ENCODE measurements around the gene PHLDA2. TPM values are rescaled to one million over a fixed set of nuclear protein-coding genes. Genes with fewer than 3 reads are reported as not detected.

The PHLDA2 gene
- total RNA-seq, result 1 to 10 TPM; 1.3 to 2.5 TPM

GRCh38 chr11:2928605-2929530 is at the start of gene PHLDA2:
TSS of gene PHLDA2 (minus strand) at chr11:2929420. CDS start at chr11:2929364, 56 bp downstream.
- peak; percentile 68 for DNase-seq
- Mint-ChIP-seq H3K27me3 (peaks cover 30% of the 10 kb centered on the region), H3K9me3 (no peaks in the 10 kb centered on the region), H3K27ac (peak within 1 kb of the TSS; percentile 56), H3K4me3 (peak within 1 kb of the TSS; percentile 73), H3K4me1 (peaks cover 14% of the 10 kb centered on the region), H3K36me3 (no peaks in the 10 kb centered on the region)

- Mint-ChIP-seq H3K9me3 (no peaks in the 10 kb centered on the region), H3K36me3 (peaks cover 23% of the 10 kb centered on the region), H3K4me3 (no peak overlapping the region), H3K27ac (no peak overlapping the region), H3K4me1 (peaks cover 36% of the 10 kb centered on the region), H3K27me3 (no peaks in the 10 kb centered on the region)
- DNase-seq, result no peak
These were observed 47.9 kb upstream of the PHLDA2 start for GRCh38 chr11:2977113-2977512.

- peaks cover 30% of the 10 kb centered on the region for H3K4me1 Mint-ChIP-seq
- H3K27ac Mint-ChIP-seq, result peak overlapping the region; percentile 0
- H3K4me3 Mint-ChIP-seq, result no peak overlapping the region
- peaks cover 23% of the 10 kb centered on the region for H3K36me3 Mint-ChIP-seq
- no peak for DNase-seq
- no peaks in the 10 kb centered on the region for H3K27me3 Mint-ChIP-seq
- no peaks in the 10 kb centered on the region for H3K9me3 Mint-ChIP-seq
These were observed 47.3 kb upstream of the PHLDA2 start for GRCh38 chr11:2976294-2977063.

- peak overlapping the region; percentile 49 for H3K27ac Mint-ChIP-seq
- no peak overlapping the region for H3K4me3 Mint-ChIP-seq
These were observed 46.4 kb upstream of the PHLDA2 start for GRCh38 chr11:2975594-2975993.

GRCh38 chr11:2974272-2974671 is 45.1 kb upstream of the PHLDA2 start:
- Mint-ChIP-seq H3K9me3 (no peaks in the 10 kb centered on the region), H3K36me3 (peaks cover 32% of the 10 kb centered on the region), H3K4me1 (peaks cover 34% of the 10 kb centered on the region), H3K27ac (no peak overlapping the region), H3K27me3 (no peaks in the 10 kb centered on the region), H3K4me3 (no peak overlapping the region)
- DNase-seq, result no peak

More at GRCh38 chr11:2975594-2975993, 46.4 kb upstream of the PHLDA2 start:
- DNase-seq, result peak; percentile 34
- Mint-ChIP-seq H3K9me3 (no peaks in the 10 kb centered on the region), H3K36me3 (peaks cover 28% of the 10 kb centered on the region), H3K27me3 (no peaks in the 10 kb centered on the region), H3K4me1 (peaks cover 33% of the 10 kb centered on the region)

- Mint-ChIP-seq H3K36me3 (peaks cover 49% of the 10 kb centered on the region), H3K27me3 (no peaks in the 10 kb centered on the region), H3K4me3 (no peak overlapping the region), H3K4me1 (peaks cover 21% of the 10 kb centered on the region), H3K27ac (no peak overlapping the region), H3K9me3 (no peaks in the 10 kb centered on the region)
- DNase-seq, result no peak
These were observed 39.2 kb upstream of the PHLDA2 start for GRCh38 chr11:2968341-2968900.

GRCh38 chr11:2964782-2965181 is 35.6 kb upstream of the PHLDA2 start:
- H3K27ac Mint-ChIP-seq, result no peak overlapping the region
- DNase-seq, result no peak
- no peaks in the 10 kb centered on the region for H3K27me3 Mint-ChIP-seq
- H3K4me3 Mint-ChIP-seq, result no peak overlapping the region
- H3K9me3 Mint-ChIP-seq, result no peaks in the 10 kb centered on the region
- peaks cover 52% of the 10 kb centered on the region for H3K36me3 Mint-ChIP-seq
- peaks cover 37% of the 10 kb centered on the region for H3K4me1 Mint-ChIP-seq

- DNase-seq, result no peak
- Mint-ChIP-seq H3K4me1 (peaks cover 37% of the 10 kb centered on the region), H3K9me3 (no peaks in the 10 kb centered on the region), H3K36me3 (peaks cover 58% of the 10 kb centered on the region), H3K4me3 (no peak overlapping the region), H3K27me3 (no peaks in the 10 kb centered on the region), H3K27ac (no peak overlapping the region)
These were observed 34.5 kb upstream of the PHLDA2 start for GRCh38 chr11:2963761-2964160.

GRCh38 chr11:2963112-2963754 is 34.0 kb upstream of the PHLDA2 start:
- Mint-ChIP-seq H3K4me3 (no peak overlapping the region), H3K9me3 (no peaks in the 10 kb centered on the region), H3K36me3 (peaks cover 57% of the 10 kb centered on the region), H3K27me3 (no peaks in the 10 kb centered on the region), H3K27ac (no peak overlapping the region), H3K4me1 (peaks cover 37% of the 10 kb centered on the region)
- DNase-seq, result no peak

- DNase-seq, result no peak
- Mint-ChIP-seq H3K27ac (peak overlapping the region; percentile 67), H3K4me3 (no peak overlapping the region), H3K36me3 (peaks cover 47% of the 10 kb centered on the region), H3K27me3 (no peaks in the 10 kb centered on the region), H3K4me1 (peaks cover 33% of the 10 kb centered on the region), H3K9me3 (no peaks in the 10 kb centered on the region)
These were observed 31.9 kb upstream of the PHLDA2 start for GRCh38 chr11:2961080-2961479.

- Mint-ChIP-seq H3K4me1 (peaks cover 38% of the 10 kb centered on the region), H3K27me3 (no peaks in the 10 kb centered on the region), H3K9me3 (no peaks in the 10 kb centered on the region), H3K4me3 (no peak overlapping the region), H3K36me3 (peaks cover 46% of the 10 kb centered on the region), H3K27ac (no peak overlapping the region)
- no peak for DNase-seq
These were observed 30.9 kb upstream of the PHLDA2 start for GRCh38 chr11:2960139-2960538.

GRCh38 chr11:2958251-2958650 is 29.0 kb upstream of the PHLDA2 start:
- no peak overlapping the region for H3K27ac Mint-ChIP-seq
- H3K36me3 Mint-ChIP-seq, result peaks cover 47% of the 10 kb centered on the region
- no peaks in the 10 kb centered on the region for H3K27me3 Mint-ChIP-seq
- H3K4me1 Mint-ChIP-seq, result peaks cover 29% of the 10 kb centered on the region
- no peaks in the 10 kb centered on the region for H3K9me3 Mint-ChIP-seq
- no peak for DNase-seq
- no peak overlapping the region for H3K4me3 Mint-ChIP-seq

GRCh38 chr11:2955906-2956476 is 26.8 kb upstream of the PHLDA2 start:
- no peaks in the 10 kb centered on the region for H3K27me3 Mint-ChIP-seq
- peaks cover 48% of the 10 kb centered on the region for H3K36me3 Mint-ChIP-seq
- H3K4me1 Mint-ChIP-seq, result peaks cover 30% of the 10 kb centered on the region
- H3K27ac Mint-ChIP-seq, result peak overlapping the region; percentile 20
- H3K9me3 Mint-ChIP-seq, result no peaks in the 10 kb centered on the region
- DNase-seq, result no peak
- H3K4me3 Mint-ChIP-seq, result no peak overlapping the region

GRCh38 chr11:2954263-2954662 is 25.0 kb upstream of the PHLDA2 start:
- H3K4me3 Mint-ChIP-seq, result no peak overlapping the region
- H3K36me3 Mint-ChIP-seq, result peaks cover 46% of the 10 kb centered on the region
- no peaks in the 10 kb centered on the region for H3K27me3 Mint-ChIP-seq
- H3K4me1 Mint-ChIP-seq, result peaks cover 32% of the 10 kb centered on the region
- H3K27ac Mint-ChIP-seq, result peak overlapping the region; percentile 62
- DNase-seq, result no peak
- no peaks in the 10 kb centered on the region for H3K9me3 Mint-ChIP-seq

All from activated naive CD8-positive, alpha-beta T cell treated with anti-CD3 and anti-CD28 coated beads for 36 hours (primary cell).